ENCODE data around the gene SLX4IP.
"Not testable (repeated sequence)": the region's sequence is repeated elsewhere in the genome, so short reads cannot be mapped to it uniquely, and the experiment has no call there.

SLX4IP gene

DNA sequence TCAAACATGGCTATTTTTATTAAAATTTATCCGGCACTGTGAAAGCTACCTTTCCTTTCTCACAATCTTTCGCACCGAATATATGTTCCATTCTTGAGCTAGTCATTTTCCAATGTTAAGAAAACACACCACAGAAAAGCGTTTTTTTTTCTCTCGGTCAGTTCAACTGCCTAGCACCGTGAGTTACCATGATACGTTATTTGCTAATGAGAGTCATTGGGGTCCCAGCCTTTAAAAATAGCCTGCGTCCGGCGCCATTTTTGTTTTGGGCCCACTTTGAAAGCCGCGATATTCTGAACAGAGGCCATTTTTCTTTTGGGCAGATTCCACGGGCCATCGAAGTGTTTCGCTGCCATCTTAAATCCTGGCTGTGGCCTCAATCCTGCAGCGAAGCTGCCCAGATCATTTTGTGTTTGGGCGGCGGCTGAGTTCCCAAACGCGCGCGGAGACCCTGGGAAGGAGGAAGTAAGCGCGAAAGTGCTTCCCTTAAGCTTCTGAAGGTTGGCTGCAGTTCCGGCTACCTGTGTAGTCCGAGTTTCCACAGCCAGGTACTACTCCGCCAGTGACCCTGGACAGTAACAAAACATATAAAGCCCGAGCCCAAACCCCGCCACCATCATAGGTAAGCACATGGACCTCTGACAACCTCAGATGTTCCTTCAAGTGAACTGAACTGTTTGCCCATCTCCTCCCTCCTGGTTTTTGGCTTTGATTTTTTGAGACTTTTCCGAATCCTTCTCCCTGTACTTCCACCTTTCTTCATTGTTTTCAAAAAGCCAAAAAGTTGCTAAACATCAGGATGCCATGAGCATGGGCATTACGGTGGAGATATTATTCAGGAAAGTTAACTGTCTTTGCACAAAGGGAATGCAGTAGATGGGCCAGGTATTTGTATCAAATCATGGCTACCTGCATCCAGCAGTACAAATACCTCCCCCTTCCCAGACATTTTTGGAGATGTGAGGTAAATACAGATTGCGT lies at the start of gene SLX4IP:
Gene SLX4IP, plus strand, starts transcription at position 474 of the 981 bp plus-strand sequence. CDS start 22,900 bp downstream, outside the sequence.
- peak; percentile 98 for DNase-seq (ENCODE audit: low spot score)

DNA sequence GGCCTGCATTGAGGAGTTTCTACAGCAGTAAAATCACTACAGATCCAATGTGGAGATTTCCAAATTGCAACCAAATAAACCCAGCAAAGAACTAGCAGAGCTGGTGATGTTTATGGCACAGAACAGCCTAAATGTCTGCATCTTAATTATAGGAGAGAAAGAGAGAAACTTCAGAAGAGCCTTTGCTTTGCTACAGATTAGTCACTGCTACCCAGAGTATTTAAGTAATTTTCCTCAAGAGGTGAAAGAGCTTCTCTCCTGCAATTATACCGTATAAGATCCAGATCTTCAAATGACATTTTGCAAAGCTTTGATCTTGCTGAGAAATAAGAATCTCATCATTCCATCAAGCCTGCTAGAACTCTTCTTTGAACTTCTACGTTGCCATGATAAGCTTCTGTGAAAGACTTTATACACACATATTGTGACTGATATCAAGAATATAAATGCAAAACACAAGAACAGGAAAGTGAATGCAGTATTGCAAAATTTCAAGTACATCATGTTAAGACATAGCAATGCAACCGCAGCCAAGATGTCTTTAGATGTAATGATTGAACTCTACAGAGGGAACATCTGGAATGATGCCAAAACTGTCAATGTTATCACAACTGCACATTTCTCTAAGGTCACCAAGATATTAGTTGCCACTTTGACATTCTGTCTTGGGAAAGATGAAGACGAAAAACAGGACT lies 49.1 kb upstream of the SLX4IP start:
- DNase-seq (ENCODE audit: low spot score): no peak

DNA sequence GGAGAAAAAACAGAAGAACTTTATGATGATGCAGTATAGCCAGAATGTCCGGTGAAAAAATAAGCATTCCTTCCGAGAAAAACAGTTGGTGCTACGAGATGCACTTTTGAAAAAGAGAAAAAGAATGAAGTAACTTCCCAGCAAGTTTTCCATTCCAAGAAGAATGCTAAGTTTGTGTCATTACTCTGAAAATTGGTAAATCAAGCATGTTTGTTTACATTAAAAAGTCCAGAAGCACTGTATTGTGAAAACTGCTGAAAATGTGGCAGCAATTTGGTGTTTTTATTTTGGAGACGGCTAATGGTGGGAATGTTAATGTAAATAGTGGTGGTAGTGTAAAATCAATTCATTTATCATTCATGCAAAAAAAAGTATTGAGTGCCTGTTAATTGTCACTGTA lies 47.4 kb upstream of the SLX4IP start:
- DNase-seq (ENCODE audit: low spot score): no peak

DNA sequence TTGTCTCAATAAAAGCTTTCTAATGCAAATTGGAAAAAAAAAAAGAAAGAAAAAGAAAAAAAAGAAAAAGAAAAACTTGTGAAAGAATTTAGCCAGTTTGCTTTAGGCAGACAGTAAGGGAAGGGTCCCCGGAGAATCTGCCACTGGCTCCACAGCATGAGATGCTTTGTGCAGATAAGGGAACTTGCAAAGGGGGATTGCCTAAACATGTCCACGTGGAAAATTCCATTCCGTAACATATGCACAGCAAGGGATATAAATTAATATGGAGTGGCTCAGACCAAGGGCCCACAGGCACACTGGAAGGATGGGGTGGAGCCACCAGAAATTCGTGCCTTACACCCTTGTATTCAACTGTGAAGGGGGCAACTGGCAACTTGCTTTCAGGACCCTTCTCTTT lies 46.5 kb upstream of the SLX4IP start:
- DNase-seq (ENCODE audit: low spot score): no peak

DNA sequence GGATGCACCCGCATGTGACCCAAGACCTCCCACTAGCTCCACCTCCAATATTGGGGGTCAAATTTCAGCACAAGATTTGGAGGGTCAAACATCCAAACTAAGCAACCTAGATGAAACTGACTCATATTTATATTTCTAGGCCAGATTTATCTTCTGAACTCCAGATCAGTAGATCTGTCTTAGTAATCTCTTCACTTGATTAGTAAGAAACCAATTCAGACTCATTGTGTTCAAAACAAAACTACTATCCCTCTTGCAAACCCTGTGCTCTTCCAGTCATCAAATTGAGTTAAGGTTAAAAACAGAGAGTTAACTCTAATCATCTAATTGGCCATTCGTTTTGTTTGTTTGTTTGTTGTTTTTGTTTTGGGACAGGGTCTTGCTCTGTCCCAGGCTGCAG lies 44.4 kb upstream of the SLX4IP start:
- DNase-seq (ENCODE audit: low spot score): no peak

DNA sequence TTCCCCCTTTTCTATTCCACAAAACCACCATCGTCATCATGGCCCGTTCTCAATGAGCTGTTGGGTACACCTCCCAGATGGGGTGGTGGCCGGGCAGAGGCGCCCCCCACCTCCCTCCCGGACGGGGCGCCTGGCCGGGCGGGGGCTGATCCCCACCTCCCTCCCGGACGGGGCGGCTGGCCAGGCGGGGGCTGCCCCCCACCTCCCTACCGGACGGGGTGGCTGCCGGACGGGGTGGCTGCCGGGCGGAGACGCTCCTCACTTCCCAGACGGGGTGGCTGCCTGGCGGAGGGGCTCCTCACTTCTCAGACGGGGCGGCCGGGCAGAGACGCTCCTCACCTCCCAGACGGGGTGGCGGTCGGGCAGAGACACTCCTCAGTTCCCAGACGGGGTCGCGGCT lies 40.4 kb upstream of the SLX4IP start:
- not testable (repeated sequence) for DNase-seq (ENCODE audit: low spot score)

DNA sequence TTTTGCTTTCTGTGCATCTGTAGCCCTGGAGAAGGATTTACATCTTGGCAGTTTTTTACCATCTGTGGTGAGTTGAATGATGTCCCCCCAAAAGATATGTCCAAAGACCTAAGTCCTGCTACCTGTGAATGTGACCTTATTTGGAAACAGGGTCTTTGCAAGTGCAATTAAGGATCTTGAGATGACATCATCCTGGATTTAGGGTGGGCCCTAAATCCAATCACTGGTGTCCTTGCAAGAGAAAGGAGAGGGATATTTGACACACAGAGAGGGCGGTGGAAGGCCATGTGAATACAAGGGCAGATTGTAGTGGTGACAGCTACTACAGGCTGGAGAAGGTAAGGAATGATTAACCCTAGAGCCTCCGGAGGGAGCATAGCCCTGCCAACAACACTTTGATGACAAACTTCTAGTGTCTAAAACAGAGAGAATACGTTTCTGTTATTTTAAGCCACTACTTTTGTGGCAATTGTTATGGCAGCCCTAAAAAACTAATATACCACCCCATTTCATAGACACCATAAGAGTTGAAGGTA lies 36.2 kb upstream of the SLX4IP start:
- no peak for DNase-seq (ENCODE audit: low spot score)

DNA sequence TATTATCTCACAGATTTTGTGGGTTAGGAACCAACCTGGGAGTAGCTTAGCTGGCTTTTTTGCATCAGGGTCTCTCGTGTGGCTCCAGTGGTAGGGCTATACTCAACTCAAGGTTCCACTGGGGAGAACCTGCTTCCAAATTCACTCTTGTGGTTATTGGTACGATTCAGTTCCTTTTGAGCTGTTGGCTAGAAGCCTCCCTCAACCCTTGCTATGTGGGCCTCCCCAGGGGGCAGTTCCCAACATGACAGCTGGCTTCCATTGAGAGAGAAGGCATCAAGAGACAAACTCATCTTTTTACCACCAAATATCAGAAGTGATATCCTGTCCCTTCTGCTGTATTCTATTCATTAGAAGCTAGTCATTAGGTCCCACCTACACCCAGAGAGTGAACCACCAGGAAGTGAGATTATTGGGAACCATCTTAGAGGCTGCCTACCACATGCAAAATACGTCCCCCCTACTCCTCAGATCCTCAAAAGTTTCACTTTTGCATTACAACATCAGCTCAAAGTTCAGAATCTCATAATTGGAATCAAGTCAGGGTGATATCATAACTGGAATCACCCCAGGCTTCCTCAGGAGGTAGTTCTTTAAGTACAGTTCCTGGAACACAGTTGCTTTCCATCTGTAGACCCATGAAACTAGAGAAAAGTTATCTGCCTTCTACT lies 32.0 kb upstream of the SLX4IP start:
- no peak for DNase-seq (ENCODE audit: low spot score)

DNA sequence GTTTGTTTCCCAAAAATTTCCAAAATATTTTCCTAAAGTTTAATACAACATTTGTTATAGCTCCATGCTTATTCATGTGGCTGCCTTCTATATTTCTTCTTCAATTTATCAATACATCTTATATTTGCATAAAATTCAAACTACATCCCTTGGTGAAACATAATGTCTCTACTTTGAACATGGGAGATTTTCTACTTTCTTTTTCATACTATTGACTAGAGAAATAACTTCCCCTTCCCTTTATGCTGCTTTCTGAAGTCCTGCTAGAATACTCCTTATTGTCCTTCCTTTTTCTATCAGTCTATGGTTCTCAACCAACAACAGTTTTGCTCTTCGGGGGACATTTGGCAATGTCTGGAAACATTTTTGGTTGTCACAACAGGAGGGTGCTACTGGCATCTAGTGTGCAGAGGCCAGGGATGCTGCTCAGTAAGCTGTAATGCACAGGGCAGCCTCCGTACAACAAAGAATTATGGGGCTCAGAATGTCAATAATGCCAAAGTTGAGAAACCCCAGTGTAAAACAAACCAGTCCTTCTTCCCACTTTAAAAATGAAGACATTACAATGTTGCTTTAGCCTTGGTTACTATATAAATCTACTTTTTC lies 31.0 kb upstream of the SLX4IP start:
- DNase-seq (ENCODE audit: low spot score): no peak

DNA sequence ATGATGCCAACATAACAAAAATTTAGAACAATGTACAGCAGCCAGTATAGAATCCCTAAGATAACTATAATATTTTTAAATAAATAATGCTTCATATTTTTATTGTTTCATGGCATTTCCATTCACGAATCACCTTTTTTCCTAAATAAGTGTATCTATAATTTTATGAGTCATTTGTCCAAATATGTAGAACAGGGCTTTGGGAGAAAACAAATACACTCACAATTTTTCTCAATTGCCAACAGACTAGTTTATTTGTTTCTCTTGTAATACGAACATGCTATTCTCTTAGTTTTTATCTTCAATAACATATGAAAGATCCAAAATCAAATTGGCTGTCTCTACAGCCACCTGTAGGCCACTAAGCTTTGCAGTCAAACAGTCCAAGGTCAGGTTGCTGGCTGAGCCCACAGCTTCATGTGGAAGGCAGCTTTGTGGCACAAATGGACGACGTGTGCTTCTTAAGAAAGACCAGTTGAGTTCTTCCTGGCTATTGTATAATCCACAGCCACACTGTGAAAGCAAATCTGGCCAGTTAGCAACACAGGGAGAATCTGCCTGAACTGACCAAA lies 30.1 kb upstream of the SLX4IP start:
- no peak for DNase-seq (ENCODE audit: low spot score)

DNA sequence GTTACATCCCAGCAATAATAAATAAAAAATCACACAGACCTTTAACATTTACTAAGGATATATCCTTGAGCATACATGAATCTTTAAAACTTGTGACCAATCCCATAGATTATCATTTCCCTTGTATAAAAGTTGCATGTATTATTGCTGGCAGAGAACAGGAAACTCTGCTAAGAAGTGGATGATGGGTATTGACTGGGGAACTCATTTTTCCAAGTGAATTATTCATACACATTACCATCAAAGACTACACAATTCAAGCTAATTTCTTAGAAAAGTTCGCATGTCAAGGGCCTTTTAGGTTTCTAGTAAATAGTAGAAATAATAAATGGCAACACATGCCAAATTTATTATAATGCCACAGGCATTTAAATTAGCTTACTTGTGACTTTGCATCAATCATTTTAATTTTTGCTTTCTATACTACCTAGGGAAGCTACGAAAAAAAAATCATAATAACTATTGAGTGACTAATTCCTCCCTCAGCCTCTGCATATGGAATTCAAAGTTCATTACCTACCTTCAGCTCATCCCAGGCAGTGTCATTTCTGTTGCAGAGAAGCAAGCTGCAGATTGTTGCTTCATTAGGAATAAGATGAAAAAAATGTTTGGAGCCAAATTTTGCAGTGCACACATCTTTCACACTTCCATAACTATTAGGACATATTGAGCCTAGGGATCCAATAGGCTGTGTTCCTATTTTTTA lies 26.8 kb upstream of the SLX4IP start:
- no peak for DNase-seq (ENCODE audit: low spot score)

DNA sequence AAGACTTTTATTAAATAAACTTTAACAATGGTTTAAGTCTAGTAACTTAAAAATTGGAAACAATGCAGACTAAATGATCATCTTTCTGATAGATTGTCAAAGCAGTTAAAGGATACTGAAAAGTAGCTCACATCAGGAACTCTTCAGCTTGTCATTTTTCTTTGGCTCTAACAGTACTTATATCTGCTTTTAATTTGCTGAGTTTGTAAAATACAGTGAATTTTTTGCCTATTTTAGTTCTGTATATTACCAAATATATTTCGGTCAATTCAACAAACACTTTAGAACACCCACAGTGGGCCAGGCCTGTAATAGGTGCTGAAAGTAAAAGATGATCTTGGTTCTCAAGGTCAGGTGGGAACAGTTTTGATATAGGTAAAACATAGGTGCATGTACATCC lies 23.4 kb upstream of the SLX4IP start:
- no peak for DNase-seq (ENCODE audit: low spot score)

DNA sequence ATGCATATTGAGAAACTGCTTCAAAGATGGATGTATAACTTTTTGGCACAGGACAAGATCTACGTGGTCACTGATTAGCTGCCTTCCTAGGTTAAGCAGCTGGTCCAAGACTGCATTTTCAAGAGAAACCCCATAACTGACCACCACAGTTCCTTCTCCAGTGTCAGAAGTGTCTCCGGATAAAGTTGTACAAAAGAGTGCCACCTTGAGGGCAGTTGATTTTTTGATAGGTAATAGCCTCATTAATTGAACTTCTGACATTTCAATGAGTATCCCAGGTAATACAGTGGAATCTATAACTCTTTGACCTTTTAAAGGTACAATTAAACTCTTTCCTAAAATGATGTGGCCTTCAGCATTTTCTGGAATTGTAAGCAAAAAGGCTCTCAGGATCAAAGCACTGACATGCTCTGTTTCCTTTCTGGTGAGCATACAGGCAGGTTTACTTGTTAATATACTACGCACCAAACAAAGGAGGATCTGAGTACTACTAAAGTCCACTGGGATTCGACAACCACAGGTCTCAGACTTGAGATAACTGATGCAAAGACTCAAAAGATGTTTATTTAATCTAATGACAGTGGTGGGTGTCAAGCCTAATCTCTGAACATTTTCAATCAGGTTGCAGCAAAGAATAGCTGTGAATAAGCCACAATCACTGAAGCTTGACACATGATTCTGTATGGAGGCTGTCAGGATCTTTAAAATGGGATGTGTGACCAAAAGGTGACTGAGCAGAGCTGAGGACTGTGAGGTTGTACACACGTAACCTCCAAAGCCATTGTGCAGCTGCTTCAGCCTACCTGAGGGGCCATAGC lies 22.3 kb upstream of the SLX4IP start:
- no peak for DNase-seq (ENCODE audit: low spot score)

DNA sequence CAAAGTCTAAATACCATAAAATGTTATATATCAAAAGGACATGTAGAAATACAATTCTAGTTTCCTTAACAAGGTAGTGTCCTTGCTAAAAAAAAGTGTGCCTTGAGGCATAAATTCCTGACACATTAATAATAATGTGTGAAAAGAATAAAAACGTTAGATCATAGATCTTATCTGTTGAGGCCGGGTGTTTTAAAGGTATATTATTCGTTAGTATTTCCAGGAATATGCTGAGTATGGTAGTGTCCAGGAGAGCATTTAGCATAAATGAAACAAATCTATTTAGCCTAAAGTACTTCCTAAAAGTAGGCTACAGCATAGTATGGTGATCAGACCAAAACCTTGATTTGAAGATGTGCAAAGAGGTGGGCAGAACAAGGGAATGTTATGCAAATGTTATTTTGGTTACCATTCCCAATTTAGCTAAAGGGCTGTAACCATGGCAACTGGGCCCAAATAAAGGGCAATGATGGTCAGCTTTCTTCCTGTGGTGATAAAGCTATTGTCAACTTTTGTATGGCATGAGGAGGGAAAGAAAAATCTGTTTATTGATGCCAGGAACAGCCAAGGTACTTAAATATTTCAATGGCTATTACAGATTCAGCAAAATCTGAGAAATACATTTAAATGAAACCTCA lies 20.0 kb upstream of the SLX4IP start:
- no peak for DNase-seq (ENCODE audit: low spot score)

DNA sequence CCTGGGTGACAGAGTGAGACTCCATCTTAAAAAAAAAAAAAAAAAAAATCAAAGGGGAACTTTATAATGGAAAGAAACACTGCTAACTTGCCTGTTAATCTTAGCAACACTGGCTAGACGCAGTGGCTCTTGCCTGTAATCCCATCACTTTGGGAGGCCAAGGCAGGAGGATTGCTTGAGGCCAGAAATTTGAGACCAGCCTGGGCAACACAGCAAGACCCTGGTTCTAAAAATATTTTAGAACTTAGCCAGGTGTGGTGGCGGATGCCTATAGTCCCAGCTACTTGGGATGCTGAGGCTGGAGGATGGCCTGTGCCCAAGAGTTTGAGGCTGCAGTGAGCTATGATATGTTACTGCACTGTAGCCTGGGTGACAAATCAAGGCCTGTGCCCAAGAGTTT lies 17.9 kb upstream of the SLX4IP start:
- DNase-seq (ENCODE audit: low spot score): not testable (repeated sequence)

DNA sequence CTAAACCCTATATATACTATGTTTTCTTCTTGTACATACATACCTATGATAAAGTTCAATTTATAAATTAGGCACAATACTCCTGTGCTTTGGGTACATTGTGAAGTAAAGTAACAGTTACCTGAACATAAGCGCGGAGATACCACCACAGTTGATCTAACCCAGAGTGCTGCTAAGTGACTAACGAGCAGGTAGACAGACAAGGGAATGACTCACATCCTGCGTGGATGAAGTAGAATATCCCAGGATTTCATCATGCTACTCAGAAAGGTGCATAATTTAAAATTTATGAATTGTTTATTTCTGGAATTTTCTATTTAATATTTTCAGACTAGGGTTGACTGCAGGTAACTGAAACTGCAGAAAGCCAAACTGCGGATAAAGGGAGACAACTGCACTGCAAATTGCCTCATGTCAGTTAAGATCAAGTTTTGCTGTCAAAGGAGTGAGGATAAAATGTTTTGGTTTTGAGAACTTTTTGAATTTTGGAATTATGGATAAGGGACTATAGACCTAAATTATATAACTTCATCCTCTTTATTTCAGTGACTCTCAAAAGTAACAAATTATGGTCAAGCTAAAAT lies 15.5 kb upstream of the SLX4IP start:
- DNase-seq (ENCODE audit: low spot score): peak; percentile 70

DNA sequence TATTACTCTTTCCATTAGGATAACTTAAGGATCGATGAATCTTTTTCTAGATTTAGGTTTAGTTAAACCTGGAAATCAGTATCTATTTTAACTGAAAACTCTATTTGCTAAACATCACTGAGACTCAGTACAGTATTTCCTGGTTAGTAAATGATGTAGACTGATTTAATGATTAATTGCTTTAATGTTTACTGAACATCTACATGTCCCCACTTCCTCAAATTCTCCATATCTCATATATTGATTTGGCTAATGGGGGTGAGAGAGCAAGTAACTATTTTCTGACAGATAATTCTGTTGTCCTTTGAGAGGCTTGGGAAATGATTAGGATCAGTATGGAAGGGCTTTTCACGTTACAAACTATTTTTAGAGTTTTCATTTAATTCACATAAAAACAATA lies 11.4 kb upstream of the SLX4IP start:
- no peak for DNase-seq (ENCODE audit: low spot score)

DNA sequence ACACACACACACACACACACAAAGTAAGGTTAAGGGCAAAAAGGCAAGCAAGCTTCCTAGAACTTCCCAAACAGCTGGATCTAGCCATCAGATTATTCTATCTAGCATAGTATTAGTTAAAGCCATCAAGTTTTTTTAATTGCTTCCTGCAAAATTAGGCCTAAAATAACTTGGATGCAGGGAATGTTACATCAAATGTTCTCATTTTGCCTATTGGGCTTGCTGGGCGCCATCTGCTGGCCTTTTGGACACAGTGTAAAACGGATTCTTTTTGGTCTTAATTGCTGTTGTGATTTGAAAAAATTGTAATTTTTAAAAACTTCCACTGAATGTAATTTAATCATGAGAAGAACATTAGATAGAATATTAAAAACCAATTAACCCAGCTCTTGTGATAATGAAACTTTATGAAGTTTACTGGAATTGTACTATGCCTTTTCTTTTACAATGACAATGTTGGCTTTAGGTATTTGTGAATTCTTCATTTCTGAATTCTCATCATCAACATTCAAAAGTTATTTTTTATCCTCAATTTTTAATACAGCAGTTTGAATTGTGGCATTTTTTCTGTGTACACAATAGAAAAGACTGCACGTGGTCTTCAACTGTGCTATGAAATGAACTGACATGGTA lies 7.9 kb upstream of the SLX4IP start:
- DNase-seq (ENCODE audit: low spot score): peak; percentile 80

DNA sequence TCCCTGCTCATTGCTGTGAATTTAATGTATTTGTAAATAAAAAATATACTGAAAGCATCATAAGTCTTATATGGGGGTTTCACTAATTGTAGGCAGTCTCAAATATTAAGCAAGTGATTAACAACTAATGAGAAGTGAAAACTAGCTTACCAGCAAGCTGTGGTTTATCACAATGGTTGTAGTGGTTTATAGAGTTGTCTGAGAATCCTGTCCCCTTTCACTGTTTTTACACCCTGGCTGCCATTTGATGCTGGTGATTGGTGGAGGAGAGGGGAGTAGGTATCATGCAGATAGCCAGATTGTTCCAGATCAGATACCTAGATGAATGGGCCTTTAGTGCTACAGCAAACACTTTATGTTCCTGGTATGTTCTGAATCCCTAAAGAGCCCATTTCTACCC lies 7.1 kb upstream of the SLX4IP start:
- no peak for DNase-seq (ENCODE audit: low spot score)
